CD14-positive monocyte (primary cell): ENCODE data around the gene SCNN1A. TPM values are rescaled to one million over a fixed set of nuclear protein-coding genes. Genes with fewer than 3 reads are reported as not detected.

Experiments
- DNase-seq, 3 donors: peaks; one replicate each; pipeline ENCODE4 v3.0.0-alpha.2; 2011 to 2022
- H2AFZ ChIP-seq: 2 replicates; pipeline ENCODE4 v1.6.0; 2012; ENCODE audit warnings: mild to moderate bottlenecking, low read depth, low read length, inconsistent platforms; ENCODE audit not compliant: insufficient read depth, poor library complexity, severe bottlenecking
- H3K27ac ChIP-seq, 2 donors: 1 replicate in 1 of 2; 2 replicates in 1 of 2; pipeline ENCODE4 v1.5.1; 2012 to 2013; ENCODE audit warnings: low read length in 2 of 2, control low read depth in 1 of 2, inconsistent platforms in 1 of 2, low read depth in 1 of 2, mild to moderate bottlenecking in 1 of 2
- H3K27me3 ChIP-seq, 2 donors: one replicate each; pipeline versions ENCODE4 v1.6.0 to v1.6.1; 2011 to 2013; ENCODE audit warnings: low read length in 2 of 2; ENCODE audit not compliant: control insufficient read depth in 2 of 2, insufficient read depth in 2 of 2
- H3K36me3 ChIP-seq, 2 donors: replicated peaks in 1 of 2; 1 replicate in 1 of 2; 2 replicates in 1 of 2; pipeline versions ENCODE4 v1.5.1 to v1.6.1; 2012 to 2013; ENCODE audit warnings: low read length in 2 of 2, control low read depth in 1 of 2, inconsistent platforms in 1 of 2, mild to moderate bottlenecking in 1 of 2; ENCODE audit not compliant: insufficient read depth in 2 of 2, control insufficient read depth in 1 of 2
- H3K4me1 ChIP-seq, 2 donors: 1 replicate in 1 of 2; 2 replicates in 1 of 2; pipeline versions ENCODE4 v1.5.1 to v1.6.1; 2012 to 2013; ENCODE audit warnings: low read length in 2 of 2, control low read depth in 1 of 2, inconsistent platforms in 1 of 2, mild to moderate bottlenecking in 1 of 2, moderate library complexity in 1 of 2; ENCODE audit not compliant: insufficient read depth in 2 of 2, control insufficient read depth in 1 of 2
- H3K4me2 ChIP-seq: replicated peaks from 2 replicates; pipeline ENCODE3; 2012; ENCODE audit warnings: low read length, moderate library complexity, mild to moderate bottlenecking; ENCODE audit not compliant: poor library complexity, severe bottlenecking; ENCODE audit errors: extremely low read depth
- H3K4me3 ChIP-seq, 3 experiments: fragments of 200-600 bp in 1 of 3; sonication (generic) in 1 of 3; replicated peaks in 1 of 3; 1 replicate in 2 of 3; 2 replicates in 1 of 3; pipeline ENCODE4 v1.5.1; 2011 to 2013; ENCODE audit warnings: low read length in 3 of 3, mild to moderate bottlenecking in 3 of 3, control low read depth in 2 of 3, low read depth in 2 of 3, inconsistent platforms in 1 of 3, moderate library complexity in 1 of 3
- H3K79me2 ChIP-seq: 2 replicates; pipeline ENCODE4 v1.6.0; 2012; ENCODE audit warnings: mild to moderate bottlenecking, control low read depth, inconsistent platforms, low read length, moderate library complexity; ENCODE audit not compliant: insufficient read depth
- H3K9ac ChIP-seq: 2 replicates; pipeline ENCODE4 v1.6.0; 2017; ENCODE audit warnings: low read length, mild to moderate bottlenecking; ENCODE audit not compliant: insufficient read depth, poor library complexity, severe bottlenecking
- H3K9me3 ChIP-seq, 2 donors: replicated peaks in 1 of 2; 1 replicate in 1 of 2; 2 replicates in 1 of 2; pipeline versions ENCODE4 v1.5.1 to v1.6.1; 2012 to 2013; ENCODE audit warnings: low read length in 2 of 2, control low read depth in 1 of 2; ENCODE audit not compliant: control insufficient read depth in 1 of 2, insufficient read depth in 1 of 2
- H4K20me1 ChIP-seq: 2 replicates; pipeline ENCODE4 v1.6.0; 2012; ENCODE audit warnings: mild to moderate bottlenecking, low read length, control low read depth, moderate library complexity; ENCODE audit not compliant: insufficient read depth
- H3K27ac Mint-ChIP-seq, 7 donors: one replicate each; pipeline ENCODE4 v1.8.0; 2020; ENCODE audit warnings: mild to moderate bottlenecking in 7 of 7, mixed read lengths in 7 of 7, moderate library complexity in 6 of 7, inconsistent platforms in 2 of 7
- H3K27me3 Mint-ChIP-seq, 3 donors: one replicate each; pipeline ENCODE4 v1.8.0; 2021 to 2022; ENCODE audit warnings: low read depth in 3 of 3, mild to moderate bottlenecking in 3 of 3, mixed read lengths in 3 of 3, moderate library complexity in 3 of 3, inconsistent platforms in 1 of 3
- H3K36me3 Mint-ChIP-seq, 2 donors: one replicate each; pipeline ENCODE4 v1.8.0; 2020; ENCODE audit warnings: mixed read lengths in 2 of 2, inconsistent platforms in 1 of 2, mild to moderate bottlenecking in 1 of 2
- H3K4me1 Mint-ChIP-seq: one replicate; pipeline ENCODE4 v1.8.0; 2020; ENCODE audit warnings: mild to moderate bottlenecking, mixed read lengths
- H3K4me3 Mint-ChIP-seq, 2 donors: one replicate each; pipeline ENCODE4 v1.8.0; 2020; ENCODE audit warnings: mild to moderate bottlenecking in 2 of 2, mixed read lengths in 2 of 2, moderate library complexity in 1 of 2
- H3K9me3 Mint-ChIP-seq, 7 donors: one replicate each; pipeline ENCODE4 v1.8.0; 2020 to 2022; ENCODE audit warnings: mixed read lengths in 7 of 7, mild to moderate bottlenecking in 6 of 7, moderate library complexity in 6 of 7, inconsistent platforms in 2 of 7
- WGBS: methylation state at CpG from one replicate; pipeline ENCODE4 v1.1.5; 2013; ENCODE audit warnings: missing lambda C conversion rate; ENCODE audit not compliant: insufficient coverage; 5-methylcytosine and 5-hydroxymethylcytosine counted together
- intact Hi-C, 2 donors: fragments of 100-400 bp; cut with micrococcal nuclease; formaldehyde crosslinking; loops; one replicate each; pipeline versions ENCODE4 v1.15.0 to v1.15.1; 2023
- polyA plus RNA-seq, 3 donors: library from polyadenylated mRNA; depleted of rRNA in 1 of 3; unstranded in 2 of 3; stranded (reverse) in 1 of 3; fragments of 300-500 nt in 2 of 3; fragments of >200 nt in 1 of 3; fragmentation: Illumina TruSeq in 2 of 3; gene quantifications; 1 replicate in 2 of 3; 2 replicates in 1 of 3; pipeline ENCODE4 v1.2.3, GENCODE V29; 2012 to 2021
- TF ChIP-seq, protein P1 (sequence below): fragments of 200-600 bp; IDR thresholded peaks from one replicate; pipeline ENCODE4 v1.8.0; 2022; ENCODE audit warnings: antibody characterized with exemption, mild to moderate bottlenecking

SCNN1A gene
- polyA plus RNA-seq, 3 donors: 0.11 to 0.68 (median 0.63) TPM

DNA sequence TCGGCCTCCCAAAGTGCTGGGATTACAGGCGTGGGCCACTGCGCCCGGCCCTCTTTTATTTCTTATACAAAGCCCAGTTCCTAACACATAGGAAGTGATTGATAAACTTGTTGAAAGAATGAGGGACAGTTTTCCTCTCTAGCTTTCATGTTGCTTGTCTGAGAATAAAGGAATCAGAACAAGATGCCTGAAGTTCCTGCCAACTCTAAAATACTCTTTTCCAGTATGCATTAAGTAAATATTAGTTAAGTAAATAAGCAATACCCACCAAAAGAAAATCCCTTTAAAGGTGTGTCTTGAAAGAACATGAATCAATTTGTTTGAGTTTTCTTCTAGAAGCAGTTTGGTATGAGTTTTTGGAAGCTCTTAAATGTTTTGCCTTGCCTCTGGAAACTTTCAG lies 45.0 kb upstream of the SCNN1A start:
- Histone ChIP-seq H3K9me3 (peaks cover 0 to 5% of the 10 kb centered on the region in 2 donors), H2AFZ (no peak overlapping the region), H3K9ac (no peak overlapping the region), H3K4me1 (peaks cover 34 to 35% of the 10 kb centered on the region in 2 donors), H4K20me1 (no peaks in the 10 kb centered on the region), H3K27me3 (no peaks in the 10 kb centered on the region), H3K4me3 (no peak overlapping the region), H3K27ac (no peak overlapping the region), H3K36me3 (no peaks in the 10 kb centered on the region), H3K79me2 (no peaks in the 10 kb centered on the region), H3K4me2 (no peak overlapping the region)
- Mint-ChIP-seq H3K27ac (no peak overlapping the region), H3K27me3 (peaks cover 0 to 4% (median 0%) of the 10 kb centered on the region in 3 donors), H3K9me3 (peaks cover 0 to 6% (median 3%) of the 10 kb centered on the region in 7 donors), H3K4me3 (no peak overlapping the region), H3K4me1 (peaks cover 30% of the 10 kb centered on the region), H3K36me3 (no peaks in the 10 kb centered on the region)
- TF ChIP-seq, protein P1, sequence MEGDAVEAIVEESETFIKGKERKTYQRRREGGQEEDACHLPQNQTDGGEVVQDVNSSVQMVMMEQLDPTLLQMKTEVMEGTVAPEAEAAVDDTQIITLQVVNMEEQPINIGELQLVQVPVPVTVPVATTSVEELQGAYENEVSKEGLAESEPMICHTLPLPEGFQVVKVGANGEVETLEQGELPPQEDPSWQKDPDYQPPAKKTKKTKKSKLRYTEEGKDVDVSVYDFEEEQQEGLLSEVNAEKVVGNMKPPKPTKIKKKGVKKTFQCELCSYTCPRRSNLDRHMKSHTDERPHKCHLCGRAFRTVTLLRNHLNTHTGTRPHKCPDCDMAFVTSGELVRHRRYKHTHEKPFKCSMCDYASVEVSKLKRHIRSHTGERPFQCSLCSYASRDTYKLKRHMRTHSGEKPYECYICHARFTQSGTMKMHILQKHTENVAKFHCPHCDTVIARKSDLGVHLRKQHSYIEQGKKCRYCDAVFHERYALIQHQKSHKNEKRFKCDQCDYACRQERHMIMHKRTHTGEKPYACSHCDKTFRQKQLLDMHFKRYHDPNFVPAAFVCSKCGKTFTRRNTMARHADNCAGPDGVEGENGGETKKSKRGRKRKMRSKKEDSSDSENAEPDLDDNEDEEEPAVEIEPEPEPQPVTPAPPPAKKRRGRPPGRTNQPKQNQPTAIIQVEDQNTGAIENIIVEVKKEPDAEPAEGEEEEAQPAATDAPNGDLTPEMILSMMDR: no peak
- no peak for DNase-seq
- intact Hi-C loops: loop anchor here in 1 of 2 donors (5.0 kb wide), 1 partner anchor 122 kb away; no protein-coding TSS in a partner anchor
- WGBS: no CpG with 5 or more reads among the region's 4 CpGs

DNA sequence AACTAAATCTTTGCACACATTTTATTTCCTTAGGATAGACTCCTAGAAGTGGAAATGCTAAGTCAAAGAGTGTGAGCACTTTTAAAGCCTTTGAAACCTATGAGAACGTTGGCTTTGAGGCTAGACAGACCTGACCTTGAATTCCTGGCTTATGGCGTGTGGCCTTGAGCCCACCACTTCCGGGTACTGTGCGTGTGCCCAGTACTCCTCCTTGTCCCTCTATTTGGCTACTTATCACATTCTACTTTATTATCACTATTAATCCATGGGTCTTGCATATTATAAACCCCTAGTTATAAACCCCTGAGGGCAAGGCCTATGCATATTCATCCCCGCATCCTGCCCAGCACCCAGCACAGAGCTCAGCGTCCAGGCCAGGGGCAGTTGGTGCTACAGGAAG lies 43.4 kb upstream of the SCNN1A start:
- intact Hi-C loops: no loop called here
- no peak overlapping the region for H3K27ac Mint-ChIP-seq
- TF ChIP-seq, protein P1: no peak
- Histone ChIP-seq H3K4me1 (peaks cover 29 to 42% of the 10 kb centered on the region in 2 donors), H3K36me3 (no peaks in the 10 kb centered on the region), H3K27ac (no peak overlapping the region), H3K27me3 (no peaks in the 10 kb centered on the region), H2AFZ (no peak overlapping the region), H3K9me3 (peaks cover 0 to 5% of the 10 kb centered on the region in 2 donors), H3K79me2 (no peaks in the 10 kb centered on the region), H4K20me1 (no peaks in the 10 kb centered on the region), H3K4me2 (no peak overlapping the region), H3K9ac (no peak overlapping the region), H3K4me3 (no peak overlapping the region)
- H3K36me3 Mint-ChIP-seq: peaks cover 2 to 3% of the 10 kb centered on the region in 2 donors
- peaks cover 0 to 4% (median 0%) of the 10 kb centered on the region in 3 donors for H3K27me3 Mint-ChIP-seq
- WGBS: 88% methylated on average over 6 of the region's 6 CpGs
- H3K9me3 Mint-ChIP-seq: peaks cover 0 to 6% (median 3%) of the 10 kb centered on the region in 7 donors
- H3K4me1 Mint-ChIP-seq: peaks cover 43% of the 10 kb centered on the region
- DNase-seq: no peak
- H3K4me3 Mint-ChIP-seq: no peak overlapping the region
